Upper lobe of right lung (tissue), 1 donor: ENCODE results near the gene SYNPR. TPM values are rescaled to one million over a fixed set of nuclear protein-coding genes. Genes with fewer than 3 reads are reported as not detected.

Experiments used
- ATAC-seq: fragments of 200-7000 bp; cut with Tn5 transposase; one replicate; pipeline ENCODE4 v1.9.1; 2020; ENCODE audit warnings: mild to moderate bottlenecking, moderate library complexity
- DNase-seq: peaks from one replicate; pipeline ENCODE4 v3.0.0-alpha.2; 2020
- H3K27ac ChIP-seq: fragments of 200-600 bp; one replicate; pipeline ENCODE4 v1.8.0; 2022
- H3K27me3 ChIP-seq: fragments of 200-600 bp; one replicate; pipeline ENCODE4 v1.8.0; 2022; ENCODE audit warnings: mild to moderate bottlenecking
- H3K36me3 ChIP-seq: fragments of 200-600 bp; one replicate; pipeline ENCODE4 v1.8.0; 2022
- H3K4me1 ChIP-seq: fragments of 200-600 bp; one replicate; pipeline ENCODE4 v1.8.0; 2022
- H3K4me3 ChIP-seq: fragments of 200-600 bp; one replicate; pipeline ENCODE4 v1.8.0; 2022; ENCODE audit warnings: mild to moderate bottlenecking
- H3K9me3 ChIP-seq: fragments of 200-600 bp; one replicate; pipeline ENCODE4 v1.8.0; 2022
- CTCF ChIP-seq: fragments of 200-600 bp; IDR thresholded peaks from one replicate; pipeline ENCODE4 v1.8.0; 2022; ENCODE audit warnings: antibody characterized with exemption
- intact Hi-C: fragments of 100-400 bp; cut with DNase I; formaldehyde crosslinking; loops from one replicate; pipeline ENCODE4 v1.11.0; 2022
- total RNA-seq: library from RNA; stranded (reverse); fragmentation: NEBNext Ultra II Directional; extraction: Animal tissue kit (Norgen Biotek cat#: 25700); gene quantifications from one replicate; pipeline ENCODE4 v1.2.1, GENCODE V29; 2021
- donor health status: DM: no; HTN: yes; CAD: no; lungs with severe emphysema.

SYNPR gene
- total RNA-seq, 1 donor from 2014 or later, result not detected

- no peak for DNase-seq
- no peak overlapping the region for H3K4me3 ChIP-seq
- ATAC-seq, result no peak
- TF ChIP-seq CTCF, result no peak
- H3K27me3 ChIP-seq, result no peaks in the 10 kb centered on the region
- no peaks in the 10 kb centered on the region for H3K4me1 ChIP-seq
- H3K9me3 ChIP-seq, result no peaks in the 10 kb centered on the region
- intact Hi-C loops, result no loop called here
- no peak overlapping the region for H3K27ac ChIP-seq
- no peaks in the 10 kb centered on the region for H3K36me3 ChIP-seq
Measured at GRCh38 chr3:63609408-63609807, 331.3 kb downstream of the SYNPR start.

DNA sequence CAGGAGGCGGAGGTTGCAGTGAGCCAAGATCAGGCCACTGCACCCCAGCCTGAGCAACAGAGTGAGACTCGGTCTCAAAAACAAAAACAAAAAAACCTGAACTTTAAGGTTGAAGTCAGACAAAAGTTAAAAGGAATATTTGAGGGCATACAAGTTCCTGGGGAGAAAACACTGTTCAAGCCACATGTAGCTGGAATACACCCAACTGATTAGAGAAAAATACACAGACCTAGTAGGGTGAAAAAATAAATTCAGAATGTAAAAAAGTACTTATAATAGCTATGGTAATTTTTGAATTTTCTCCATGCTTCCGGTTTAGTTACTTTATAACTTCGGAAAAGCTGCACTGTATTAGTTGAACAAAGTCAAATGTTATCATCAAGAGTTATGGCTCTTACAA, 331.7 kb downstream of the SYNPR start:
- H3K27me3 ChIP-seq, result no peaks in the 10 kb centered on the region
- H3K9me3 ChIP-seq, result no peaks in the 10 kb centered on the region
- intact Hi-C loops, result no loop called here
- H3K36me3 ChIP-seq, result no peaks in the 10 kb centered on the region
- no peaks in the 10 kb centered on the region for H3K4me1 ChIP-seq
- H3K27ac ChIP-seq, result no peak overlapping the region
- no peak overlapping the region for H3K4me3 ChIP-seq
- no peak for TF ChIP-seq CTCF
- DNase-seq (no peak), ATAC-seq (no peak)

- H3K27ac ChIP-seq, result no peak overlapping the region
- ATAC-seq (no peak), DNase-seq (no peak)
- no peaks in the 10 kb centered on the region for H3K9me3 ChIP-seq
- H3K27me3 ChIP-seq, result no peaks in the 10 kb centered on the region
- H3K4me3 ChIP-seq, result no peak overlapping the region
- TF ChIP-seq CTCF, result no peak
- intact Hi-C loops, result no loop called here
- H3K4me1 ChIP-seq, result no peaks in the 10 kb centered on the region
- no peaks in the 10 kb centered on the region for H3K36me3 ChIP-seq
Measured at GRCh38 chr3:63611382-63611781, 333.3 kb downstream of the SYNPR start.

- TF ChIP-seq CTCF, result no peak
- Histone ChIP-seq H3K9me3 (no peaks in the 10 kb centered on the region), H3K36me3 (no peaks in the 10 kb centered on the region), H3K27ac (no peak overlapping the region), H3K4me1 (no peaks in the 10 kb centered on the region), H3K27me3 (no peaks in the 10 kb centered on the region), H3K4me3 (no peak overlapping the region)
- DNase-seq, result no peak
- intact Hi-C loops, result no loop called here
- no peak for ATAC-seq
Measured at GRCh38 chr3:63613561-63613960, 335.5 kb downstream of the SYNPR start.

GRCh38 chr3:63617391-63617790, 339.3 kb downstream of the SYNPR start:
- Histone ChIP-seq H3K4me3 (no peak overlapping the region), H3K9me3 (no peaks in the 10 kb centered on the region), H3K27me3 (no peaks in the 10 kb centered on the region), H3K27ac (no peak overlapping the region), H3K4me1 (no peaks in the 10 kb centered on the region), H3K36me3 (no peaks in the 10 kb centered on the region)
- no peak for DNase-seq
- TF ChIP-seq CTCF, result no peak
- ATAC-seq, result no peak
- intact Hi-C loops, result no loop called here

GRCh38 chr3:63624941-63625560, 346.9 kb downstream of the SYNPR start:
- intact Hi-C loops, result no loop called here
- Histone ChIP-seq H3K4me3 (no peak overlapping the region), H3K4me1 (no peaks in the 10 kb centered on the region), H3K27me3 (no peaks in the 10 kb centered on the region), H3K9me3 (no peaks in the 10 kb centered on the region), H3K27ac (no peak overlapping the region), H3K36me3 (no peaks in the 10 kb centered on the region)
- DNase-seq (no peak), ATAC-seq (no peak)
- TF ChIP-seq CTCF, result no peak
